HepG2 (cell line): Measurements from ENCODE around the gene SLC25A22. TPM values are rescaled to one million over a fixed set of nuclear protein-coding genes. Genes with fewer than 3 reads are reported as not detected.

ENCODE experiments used
- CBFB ChIP-seq: sonication (generic); formaldehyde crosslinking; IDR thresholded peaks from 2 replicates; pipeline ENCODE4 v1.4.0; 2020; ENCODE audit warnings: missing genetic modification reagents
- DMAP1 ChIP-seq: IDR thresholded peaks from 2 replicates; pipeline ENCODE4 v1.6.1; 2016
- FOXP1 ChIP-seq, 2 experiments: fragments of 450-650 bp in 1 of 2; IDR thresholded peaks; 2 replicates each; pipeline ENCODE4 v1.6.1; 2017 to 2018; ENCODE audit warnings: antibody characterized with exemption in 1 of 2
- HOXA3 ChIP-seq: sonication (generic); formaldehyde crosslinking; IDR thresholded peaks from 2 replicates; pipeline ENCODE4 v1.5.0; 2020; ENCODE audit warnings: missing genetic modification reagents
- KDM5A ChIP-seq: fragments of 200-600 bp; sonication (generic); IDR thresholded peaks from 2 replicates; pipeline ENCODE4 v1.7.0; 2018; ENCODE audit warnings: antibody characterized with exemption, mild to moderate bottlenecking, low read length, borderline replicate concordance
- MAF1 ChIP-seq: sonication (generic); formaldehyde crosslinking; IDR thresholded peaks from 2 replicates; pipeline ENCODE4 v1.5.0; 2020; ENCODE audit warnings: missing genetic modification reagents, borderline replicate concordance
- MAZ ChIP-seq, 2 experiments: sonication (generic) in 1 of 2; formaldehyde crosslinking in 1 of 2; IDR thresholded peaks; 2 replicates each; pipeline versions ENCODE4 v1.5.0 to v1.6.1; 2012 to 2020; ENCODE audit warnings: low read depth in 2 of 2, mild to moderate bottlenecking in 2 of 2, borderline replicate concordance in 1 of 2, improper control_type of control experiment in 1 of 2, low read length in 1 of 2, missing genetic modification reagents in 1 of 2, moderate library complexity in 1 of 2
- MIER3 ChIP-seq: IDR thresholded peaks from 2 replicates; pipeline ENCODE4 v1.6.1; 2016; ENCODE audit warnings: missing compliant biosample characterization, borderline replicate concordance
- NFIC ChIP-seq: IDR thresholded peaks from 2 replicates; pipeline ENCODE4 v1.6.1; 2012; ENCODE audit warnings: mild to moderate bottlenecking, low read length, inconsistent platforms
- NFYC ChIP-seq: IDR thresholded peaks from 2 replicates; pipeline ENCODE4 v1.6.1; 2016; ENCODE audit warnings: missing genetic modification reagents, missing compliant biosample characterization
- RBFOX2 ChIP-seq: fragments of 200-400 bp; formaldehyde crosslinking; IDR thresholded peaks from 2 replicates; pipeline ENCODE4 v1.6.1; 2017; ENCODE audit warnings: low read depth, mild to moderate bottlenecking, low read length
- RXRB ChIP-seq: IDR thresholded peaks from 2 replicates; pipeline ENCODE4 v1.6.1; 2016; ENCODE audit warnings: borderline replicate concordance, missing genetic modification reagents, missing compliant biosample characterization
- SMAD1 ChIP-seq: sonication (generic); formaldehyde crosslinking; IDR thresholded peaks from 2 replicates; pipeline ENCODE4 v1.4.0; 2020; ENCODE audit warnings: missing genetic modification reagents, low read depth, mild to moderate bottlenecking, borderline replicate concordance
- SOX13 ChIP-seq, 3 experiments: fragments of 450-650 bp in 1 of 3; sonication (generic) in 1 of 3; formaldehyde crosslinking in 1 of 3; IDR thresholded peaks in 2 of 3; conservative IDR thresholded peaks in 1 of 3; 2 replicates each; pipeline versions ENCODE4 v1.5.0 to v1.6.1; 2016 to 2020; ENCODE audit warnings: antibody characterized with exemption in 1 of 3, mild to moderate bottlenecking in 1 of 3, missing compliant biosample characterization in 1 of 3, missing genetic modification reagents in 1 of 3, moderate library complexity in 1 of 3
- TAF1 ChIP-seq: sonication (generic); formaldehyde crosslinking; IDR thresholded peaks from 2 replicates; pipeline ENCODE4 v1.4.0; 2020; ENCODE audit warnings: missing genetic modification reagents
- THYN1 ChIP-seq: sonication (generic); formaldehyde crosslinking; IDR thresholded peaks from 2 replicates; pipeline ENCODE4 v1.8.1; 2023; ENCODE audit warnings: low read depth, mild to moderate bottlenecking, moderate library complexity, missing genetic modification reagents, borderline replicate concordance
- YY1 ChIP-seq: IDR thresholded peaks from 2 replicates; pipeline ENCODE4 v1.6.1; 2011; ENCODE audit warnings: low read length, low read depth, moderate library complexity, mild to moderate bottlenecking; ENCODE audit not compliant: insufficient read depth, insufficient replicate concordance
- ZFP82 ChIP-seq: sonication (generic); formaldehyde crosslinking; IDR thresholded peaks from 2 replicates; pipeline ENCODE4 v1.5.1; 2020; ENCODE audit warnings: mild to moderate bottlenecking, missing genetic modification reagents, borderline replicate concordance
- ZFX ChIP-seq: sonication (generic); formaldehyde crosslinking; IDR thresholded peaks from 2 replicates; pipeline ENCODE4 v1.4.0; 2020; ENCODE audit warnings: mild to moderate bottlenecking, low read depth, missing genetic modification reagents, moderate library complexity
- ZNF235 ChIP-seq: sonication (generic); formaldehyde crosslinking; IDR thresholded peaks from 2 replicates; pipeline ENCODE4 v1.8.1; 2023; ENCODE audit warnings: mild to moderate bottlenecking, missing genetic modification reagents, borderline replicate concordance
- ZNF382 ChIP-seq: sonication (generic); formaldehyde crosslinking; IDR thresholded peaks from 2 replicates; pipeline ENCODE4 v1.5.0; 2020; ENCODE audit warnings: missing genetic modification reagents, mild to moderate bottlenecking, borderline replicate concordance
- ZNF383 ChIP-seq: sonication (generic); formaldehyde crosslinking; IDR thresholded peaks from 2 replicates; pipeline ENCODE4 v1.4.0; 2020; ENCODE audit warnings: missing genetic modification reagents, mild to moderate bottlenecking, borderline replicate concordance
- ZNF430 ChIP-seq: sonication (generic); formaldehyde crosslinking; IDR thresholded peaks from 2 replicates; pipeline ENCODE4 v1.9.0; 2021; ENCODE audit warnings: mild to moderate bottlenecking, missing genetic modification reagents
- ZNF563 ChIP-seq: sonication (generic); formaldehyde crosslinking; IDR thresholded peaks from 2 replicates; pipeline ENCODE4 v1.8.0; 2022; ENCODE audit warnings: mild to moderate bottlenecking, moderate library complexity, missing genetic modification reagents
- ZNF652 ChIP-seq: IDR thresholded peaks from 2 replicates; pipeline ENCODE4 v1.6.1; 2016; ENCODE audit warnings: low read depth, borderline replicate concordance
- ZNF773 ChIP-seq: sonication (generic); formaldehyde crosslinking; IDR thresholded peaks from 2 replicates; pipeline ENCODE4 v1.4.0; 2020; ENCODE audit warnings: missing genetic modification reagents, borderline replicate concordance
- polyA plus RNA-seq, 8 experiments: library from polyadenylated mRNA; depleted of rRNA in 3 of 8; stranded (reverse) in 7 of 8; unstranded in 1 of 8; fragments of >200 nt; fragmentation: Illumina TruSeq in 4 of 8; extraction: Trizol in 4 of 8; gene quantifications; 2 replicates each; pipeline versions ENCODE4 v1.2.1 to v1.2.3, GENCODE V29; 2011 to 2016; ENCODE audit warnings: low read depth in 4 of 8, missing spikeins in 1 of 8, mixed read lengths in 1 of 8; ENCODE audit not compliant: insufficient read depth in 1 of 8
- total RNA-seq, 5 experiments: library from RNA; depleted of rRNA; stranded (reverse); fragments of >200 nt; fragmentation: Illumina TruSeq; extraction: Trizol; gene quantifications; 2 replicates each; pipeline ENCODE4 v1.2.3, GENCODE V29; 2016; ENCODE audit warnings: low read depth in 1 of 5
- TF ChIP-seq, protein P1 (sequence below): IDR thresholded peaks from 2 replicates; pipeline ENCODE4 v1.6.1; 2016; ENCODE audit warnings: missing compliant biosample characterization, missing genetic modification reagents, borderline replicate concordance
- TF ChIP-seq, protein P2 (sequence below): sonication (generic); formaldehyde crosslinking; IDR thresholded peaks from 2 replicates; pipeline ENCODE4 v1.4.0; 2020; ENCODE audit warnings: missing genetic modification reagents

Gene SLC25A22
- total and polyA plus RNA-seq, 2 of the 13 experiments (the other 11 are each of a cell fraction or from before 2014, with no cell fraction given): 12.4 to 19.2 TPM

DNA sequence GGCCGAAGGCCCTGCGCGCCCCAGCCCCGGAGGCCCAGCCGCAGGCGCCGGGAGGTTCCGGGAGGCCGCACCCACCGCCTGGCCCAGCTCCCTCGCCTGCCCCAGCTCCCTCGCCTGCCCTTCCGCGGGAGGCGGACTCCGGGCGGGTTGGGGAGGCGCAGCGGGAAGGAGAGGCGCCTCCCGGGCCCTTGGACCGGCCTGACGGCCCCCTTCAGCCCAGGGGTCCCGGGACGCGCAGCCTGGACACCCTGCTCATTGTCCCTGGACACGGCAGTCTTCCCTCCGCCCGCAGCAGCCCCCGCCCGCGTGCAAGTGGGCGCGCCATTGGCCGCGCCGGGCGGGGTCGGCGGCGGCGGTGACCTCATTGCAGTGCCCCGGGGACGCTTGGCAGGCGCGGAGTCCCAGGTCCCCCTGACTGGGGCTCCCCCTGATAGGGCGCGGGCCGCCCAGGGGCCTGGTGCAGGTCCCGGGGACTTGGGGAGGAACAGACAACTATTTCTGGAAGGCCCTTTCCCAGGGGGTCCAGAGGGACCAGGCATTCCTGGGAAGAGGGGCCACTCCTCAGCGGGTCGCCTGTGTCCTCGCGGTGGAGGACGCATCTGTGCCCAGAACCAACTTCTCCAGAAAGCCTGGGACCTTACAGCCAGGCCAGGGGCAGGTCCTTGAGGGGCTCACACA lies 35.2 kb upstream of the SLC25A22 start (continued):
- no peak for TF ChIP-seq ZNF773 (CRISPR knock-in tag)
- no peak for TF ChIP-seq TAF1 (CRISPR knock-in tag)
- TF ChIP-seq ZNF563 (CRISPR knock-in tag): no peak
- TF ChIP-seq ZNF235 (CRISPR knock-in tag): no peak
- TF ChIP-seq FOXP1 (IDR thresholded peaks at IDR 0.05): no peak
- TF ChIP-seq FOXP1 (CRISPR knock-in tag; IDR thresholded peaks at IDR 0.05): no peak
- TF ChIP-seq ZNF652 (CRISPR knock-in tag): no peak
- no peak for TF ChIP-seq SOX13 (IDR thresholded peaks at IDR 0.05)
- TF ChIP-seq SOX13 (CRISPR knock-in tag; conservative IDR thresholded peaks at IDR 0.05 in 1 of 2, IDR thresholded peaks at IDR 0.05 in 1 of 2): no peak
- TF ChIP-seq MIER3: no peak
- peak; percentile 73; the same call in 1 of the 2 replicates for TF ChIP-seq MAZ (IDR thresholded peaks at IDR 0.05; ENCODE audit: borderline replicate concordance, low read depth, low read length)
- no peak for TF ChIP-seq MAZ (CRISPR knock-in tag; IDR thresholded peaks at IDR 0.05; ENCODE audit: low read depth)
- no peak for TF ChIP-seq KDM5A
- no peak for TF ChIP-seq ZNF383 (CRISPR knock-in tag)
- TF ChIP-seq, protein P1, sequence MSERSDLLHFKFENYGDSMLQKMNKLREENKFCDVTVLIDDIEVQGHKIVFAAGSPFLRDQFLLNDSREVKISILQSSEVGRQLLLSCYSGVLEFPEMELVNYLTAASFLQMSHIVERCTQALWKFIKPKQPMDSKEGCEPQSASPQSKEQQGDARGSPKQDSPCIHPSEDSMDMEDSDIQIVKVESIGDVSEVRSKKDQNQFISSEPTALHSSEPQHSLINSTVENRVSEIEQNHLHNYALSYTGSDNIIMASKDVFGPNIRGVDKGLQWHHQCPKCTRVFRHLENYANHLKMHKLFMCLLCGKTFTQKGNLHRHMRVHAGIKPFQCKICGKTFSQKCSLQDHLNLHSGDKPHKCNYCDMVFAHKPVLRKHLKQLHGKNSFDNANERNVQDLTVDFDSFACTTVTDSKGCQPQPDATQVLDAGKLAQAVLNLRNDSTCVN: no peak
- no peak for TF ChIP-seq NFYC
- TF ChIP-seq CBFB: no peak; the same call in 1 of the 2 replicates
- TF ChIP-seq ZNF430 (CRISPR knock-in tag): no peak
- peak; percentile 66; the same call in 1 of the 2 replicates for TF ChIP-seq RBFOX2
- peak; percentile 2; the same call in 1 of the 2 replicates for TF ChIP-seq ZFX
- no peak for TF ChIP-seq DMAP1 (CRISPR knock-in tag)
- no peak for TF ChIP-seq HOXA3 (CRISPR knock-in tag)
- TF ChIP-seq MAF1 (CRISPR knock-in tag): no peak; the same call in 1 of the 2 replicates
- TF ChIP-seq ZNF382 (CRISPR knock-in tag): no peak
- no peak for TF ChIP-seq NFIC
- no peak for TF ChIP-seq SMAD1
- TF ChIP-seq ZFP82 (CRISPR knock-in tag): no peak
- TF ChIP-seq YY1: peak; percentile 68
- no peak for TF ChIP-seq THYN1 (CRISPR knock-in tag)
- no peak for TF ChIP-seq RXRB (CRISPR knock-in tag)
- TF ChIP-seq, protein P2, sequence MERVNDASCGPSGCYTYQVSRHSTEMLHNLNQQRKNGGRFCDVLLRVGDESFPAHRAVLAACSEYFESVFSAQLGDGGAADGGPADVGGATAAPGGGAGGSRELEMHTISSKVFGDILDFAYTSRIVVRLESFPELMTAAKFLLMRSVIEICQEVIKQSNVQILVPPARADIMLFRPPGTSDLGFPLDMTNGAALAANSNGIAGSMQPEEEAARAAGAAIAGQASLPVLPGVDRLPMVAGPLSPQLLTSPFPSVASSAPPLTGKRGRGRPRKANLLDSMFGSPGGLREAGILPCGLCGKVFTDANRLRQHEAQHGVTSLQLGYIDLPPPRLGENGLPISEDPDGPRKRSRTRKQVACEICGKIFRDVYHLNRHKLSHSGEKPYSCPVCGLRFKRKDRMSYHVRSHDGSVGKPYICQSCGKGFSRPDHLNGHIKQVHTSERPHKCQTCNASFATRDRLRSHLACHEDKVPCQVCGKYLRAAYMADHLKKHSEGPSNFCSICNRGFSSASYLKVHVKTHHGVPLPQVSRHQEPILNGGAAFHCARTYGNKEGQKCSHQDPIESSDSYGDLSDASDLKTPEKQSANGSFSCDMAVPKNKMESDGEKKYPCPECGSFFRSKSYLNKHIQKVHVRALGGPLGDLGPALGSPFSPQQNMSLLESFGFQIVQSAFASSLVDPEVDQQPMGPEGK: peak; percentile 52; the same call in 1 of the 2 replicates
